ENCODE measurements around the gene KCNK4.

Gene KCNK4

DNA sequence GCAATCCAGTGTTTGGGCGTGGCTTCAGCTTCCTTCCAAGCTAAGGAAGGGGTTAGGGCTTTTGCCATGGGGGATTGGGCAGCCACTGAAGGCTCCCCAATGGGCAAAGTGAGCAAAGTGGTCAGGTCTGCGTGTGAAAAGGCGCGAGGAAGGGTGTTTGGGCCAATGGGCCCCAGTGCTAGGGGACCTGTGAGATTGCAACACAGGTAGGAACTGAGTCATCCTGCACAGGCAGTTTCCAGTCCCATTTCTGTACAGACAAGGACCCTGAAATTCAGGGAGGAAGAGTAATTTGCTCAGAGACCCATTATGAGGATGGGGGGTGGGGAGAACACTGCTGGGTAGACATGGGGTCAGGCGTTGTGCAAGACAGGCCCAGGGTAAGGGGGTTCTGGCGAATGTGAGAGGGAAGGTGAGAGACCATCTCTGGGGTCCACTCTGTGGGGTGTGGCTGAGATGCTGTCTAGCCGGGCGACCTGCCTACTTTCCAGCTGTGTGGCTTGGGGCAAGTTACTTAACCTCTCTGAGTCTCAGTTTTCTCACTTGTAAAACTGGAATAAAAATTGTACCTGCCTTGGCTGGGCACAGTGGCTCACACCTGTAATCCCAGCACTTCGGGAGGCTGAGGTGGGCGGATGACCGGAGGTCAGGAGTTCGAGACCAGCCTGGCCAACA, 56.2 kb downstream of the KCNK4 start:
- no peak for DNase-seq (ENCODE audit: low read depth in 2 of 2)

DNA sequence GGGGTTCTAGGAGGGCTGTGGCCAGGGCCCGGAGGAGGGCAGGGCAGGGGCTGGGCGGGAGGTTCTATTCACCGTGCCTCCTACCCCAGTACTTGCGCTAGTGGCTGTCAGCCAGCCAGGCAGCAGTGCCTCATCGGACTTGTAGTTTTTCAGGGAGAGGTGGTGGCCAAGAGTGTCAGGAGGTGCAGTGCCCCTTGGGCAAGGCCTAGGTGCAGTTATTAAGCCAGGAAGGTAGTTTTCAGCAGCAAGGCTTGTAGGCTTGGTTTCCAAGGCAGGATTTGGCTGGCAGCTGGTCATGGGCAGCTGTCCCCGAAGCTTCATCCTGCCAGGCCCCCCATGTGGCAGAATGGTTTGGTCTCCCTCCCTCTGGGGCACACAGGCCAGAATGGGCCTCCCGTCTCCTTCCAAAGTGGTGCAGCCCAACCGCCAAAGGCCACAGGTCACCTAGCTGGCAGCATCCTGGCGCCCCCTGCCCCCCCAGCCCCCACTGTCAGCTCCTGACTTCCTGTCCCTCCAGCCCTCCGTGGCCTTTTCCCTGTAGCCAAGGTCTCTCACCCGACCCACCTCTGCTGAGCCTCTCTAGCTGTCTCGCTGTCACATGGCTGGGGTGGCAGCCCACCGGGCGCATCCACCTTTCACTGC, 57.4 kb downstream of the KCNK4 start:
- DNase-seq (ENCODE audit: low read depth in 2 of 2): no peak

DNA sequence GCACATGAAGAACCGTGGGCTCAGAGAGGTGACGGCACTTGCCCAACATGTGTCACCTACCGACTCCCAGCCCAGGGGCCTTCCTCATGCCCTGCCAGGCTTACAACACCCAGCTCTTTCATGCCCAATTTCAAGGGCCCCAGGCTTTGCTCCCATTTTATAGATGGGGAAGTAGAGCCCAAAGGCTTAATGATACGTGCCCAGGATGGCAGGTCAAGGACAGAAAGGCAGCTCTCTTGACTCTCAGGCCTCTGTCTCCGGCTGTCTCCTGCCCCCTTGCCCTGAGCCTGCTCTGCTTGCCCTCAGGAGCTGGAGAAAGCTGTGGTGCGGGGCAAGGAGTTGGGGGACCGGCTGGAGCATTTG, 57.9 kb downstream of the KCNK4 start:
- DNase-seq (ENCODE audit: low read depth in 2 of 2): no peak

DNA sequence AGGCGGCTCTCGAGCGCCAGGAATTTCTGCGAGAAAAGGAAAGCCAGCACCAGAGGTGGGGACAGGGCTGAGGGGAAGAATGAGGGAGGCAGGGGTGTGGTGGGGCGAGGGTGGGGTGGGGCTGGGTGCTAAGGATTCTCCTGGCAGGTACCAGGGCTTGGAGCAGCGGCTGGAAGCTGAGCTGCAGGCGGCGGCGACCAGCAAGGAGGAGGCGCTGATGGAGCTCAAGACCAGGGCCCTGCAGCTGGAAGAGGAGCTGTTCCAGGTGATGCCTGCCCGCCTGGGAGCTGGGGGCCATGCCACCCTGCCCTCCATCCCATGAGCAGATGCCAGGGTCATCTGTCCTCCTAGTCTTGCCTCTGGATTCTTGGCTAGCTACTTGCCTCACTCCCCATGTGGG, 58.3 kb downstream of the KCNK4 start:
- no peak for DNase-seq (ENCODE audit: low read depth in 2 of 2)
